Calu3 (cell line): ENCODE measurements around the gene ARPC5L. TPM values are rescaled to one million over a fixed set of nuclear protein-coding genes. Genes with fewer than 3 reads are reported as not detected.
A peak's percentile ranks its signal among the peaks of the same experiment; 100 is the strongest.

Experiments
- BruUV-seq: library from RNA; stranded (reverse); fragments of 400-500 nt; replicated peaks from 2 replicates; lab custom pipeline; 2021; lab: Mats Ljungman, UMichigan
- CTCF ChIA-PET: fragments of 300-600 bp; sonication (Branson Sonifier 250); formaldehyde crosslinking; loops from one replicate; lab custom pipeline; 2022; ENCODE audit warnings: antibody characterized with exemption; lab: Charles Lee
- DNase-seq: peaks from one replicate; pipeline ENCODE4 v3.0.0; 2022
- H3K27ac Mint-ChIP-seq: one replicate; pipeline ENCODE4 v1.8.0; 2022; ENCODE audit warnings: mixed read lengths; ENCODE audit not compliant: unreplicated experiment
- H3K27me3 Mint-ChIP-seq: one replicate; pipeline ENCODE4 v1.8.0; 2022; ENCODE audit warnings: mixed read lengths; ENCODE audit not compliant: unreplicated experiment
- H3K36me3 Mint-ChIP-seq: one replicate; pipeline ENCODE4 v1.8.0; 2022; ENCODE audit warnings: mild to moderate bottlenecking, moderate library complexity, mixed read lengths; ENCODE audit not compliant: insufficient read depth, unreplicated experiment
- H3K4me1 Mint-ChIP-seq: one replicate; pipeline ENCODE4 v1.8.0; 2022; ENCODE audit warnings: mild to moderate bottlenecking, low read depth, mixed read lengths; ENCODE audit not compliant: unreplicated experiment
- H3K4me3 Mint-ChIP-seq: one replicate; pipeline ENCODE4 v1.8.0; 2022; ENCODE audit warnings: mild to moderate bottlenecking, low read depth, moderate library complexity, mixed read lengths; ENCODE audit not compliant: unreplicated experiment
- H3K9me3 Mint-ChIP-seq: one replicate; pipeline ENCODE4 v1.8.0; 2022; ENCODE audit warnings: low read depth, mixed read lengths; ENCODE audit not compliant: unreplicated experiment
- CTCF ChIP-seq: fragments of 200-600 bp; IDR thresholded peaks from one replicate; pipeline ENCODE4 v1.8.0; 2022; ENCODE audit warnings: antibody characterized with exemption; ENCODE audit not compliant: unreplicated experiment
- intact Hi-C: fragments of 100-400 bp; cut with micrococcal nuclease; formaldehyde crosslinking; loops from one replicate; pipeline ENCODE4 v1.10.0; 2022; ENCODE audit not compliant: unreplicated experiment
- total RNA-seq: library from RNA; stranded (reverse); gene quantifications from 2 replicates; pipeline ENCODE4 v1.2.3, GENCODE V29; 2022

The ARPC5L gene
- total RNA-seq, 1 experiment from 2014 or later: 33.2 TPM

DNA sequence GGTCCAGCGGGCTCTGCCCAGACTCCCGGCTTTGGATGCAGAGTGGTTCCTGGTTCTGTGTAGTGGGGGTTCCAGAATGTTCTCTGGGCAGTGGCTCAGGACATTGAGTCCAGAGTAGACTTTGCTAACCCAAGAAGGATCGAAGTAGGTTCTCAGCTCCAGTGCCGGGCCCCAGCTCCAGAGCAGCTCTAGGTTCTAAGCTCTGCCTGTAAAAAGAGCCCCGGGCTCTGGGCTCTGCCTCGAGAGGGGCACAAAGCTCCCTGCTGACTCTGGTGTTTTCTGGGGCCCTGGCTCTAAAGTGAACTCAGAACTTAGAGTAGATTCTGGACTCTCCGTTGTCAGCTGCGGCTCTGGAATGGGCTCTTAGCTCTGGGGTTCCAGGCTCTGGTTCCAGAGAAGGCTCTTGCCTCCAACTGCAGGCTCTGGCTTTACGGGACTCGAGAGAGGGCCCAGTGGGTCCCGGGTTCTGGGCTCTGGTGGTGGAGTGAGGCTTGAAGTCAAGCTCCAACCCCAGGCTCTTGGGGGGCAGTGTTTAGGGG is 8.3 kb upstream of the ARPC5L start:
- intact Hi-C loops: loop anchor here (5.0 kb wide), 1 partner anchor 41 kb away; no protein-coding TSS in a partner anchor
- Mint-ChIP-seq H3K36me3 (peaks cover 42% of the 10 kb centered on the region), H3K9me3 (no peaks in the 10 kb centered on the region), H3K4me3 (peak overlapping the region; percentile 66), H3K4me1 (no peaks in the 10 kb centered on the region), H3K27ac (peak overlapping the region; percentile 27), H3K27me3 (no peaks in the 10 kb centered on the region)
- BruUV-seq: no TSS peak
- DNase-seq: no peak
- CTCF ChIA-PET: interaction anchor here (0.6 to 4.0 kb wide), 12 partner anchors 8 to 433 kb away, joined by 3 to 80 read pairs (median 4); partner anchors contain the start of genes ARPC5L, NR6A1 and RPL35
- no peak for TF ChIP-seq CTCF

DNA sequence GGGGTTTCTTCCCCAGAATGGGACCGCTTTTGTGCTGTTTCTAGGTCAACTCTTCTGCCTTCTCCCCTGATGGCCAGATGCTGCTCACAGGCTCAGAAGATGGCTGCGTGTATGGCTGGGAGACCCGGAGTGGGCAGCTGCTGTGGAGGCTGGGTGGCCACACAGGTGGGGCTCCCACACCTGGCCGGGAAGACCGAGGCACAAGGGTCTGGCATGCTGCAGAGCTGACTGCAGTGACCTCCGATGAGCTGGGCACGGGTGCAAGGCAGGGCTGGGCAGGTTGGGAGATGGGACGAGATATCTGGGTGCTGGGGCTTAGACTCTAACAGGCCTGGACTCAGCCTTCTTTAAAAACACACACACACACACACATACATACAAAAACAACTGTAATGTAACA is 7.8 kb upstream of the ARPC5L start:
- H3K4me3 Mint-ChIP-seq: no peak overlapping the region
- CTCF ChIA-PET: interaction anchor here (1.2 to 4.0 kb wide), 3 partner anchors 75 to 82 kb away, joined by 3 to 80 read pairs (median 11); partner anchors contain the start of gene NR6A1

GRCh38 chr9:124854822-124855221 is 7.1 kb upstream of the ARPC5L start:
- CTCF ChIA-PET: interaction anchor here (1.2 to 4.0 kb wide), 2 partner anchors 60 to 83 kb away, joined by 3 to 80 read pairs; partner anchors contain the start of gene NR6A1
- Mint-ChIP-seq H3K4me1 (peaks cover under 1% of the 10 kb centered on the region), H3K27ac (peak overlapping the region; percentile 50), H3K36me3 (peaks cover 48% of the 10 kb centered on the region), H3K4me3 (no peak overlapping the region), H3K9me3 (no peaks in the 10 kb centered on the region), H3K27me3 (no peaks in the 10 kb centered on the region)
- DNase-seq: no peak
- no TSS peak for BruUV-seq
- TF ChIP-seq CTCF: no peak
- intact Hi-C loops: loop anchor here (5.0 kb wide), 1 partner anchor 43 kb away; no protein-coding TSS in a partner anchor

More for the DNA sequence above, 7.8 kb upstream of the ARPC5L start:
- TF ChIP-seq CTCF: no peak
- no TSS peak for BruUV-seq
- no peak for DNase-seq
- Mint-ChIP-seq H3K27ac (no peak overlapping the region), H3K36me3 (peaks cover 42% of the 10 kb centered on the region), H3K4me1 (no peaks in the 10 kb centered on the region), H3K9me3 (no peaks in the 10 kb centered on the region), H3K27me3 (no peaks in the 10 kb centered on the region)
- intact Hi-C loops: loop anchor here (5.0 kb wide), 1 partner anchor 42 kb away; no protein-coding TSS in a partner anchor

- H3K9me3 Mint-ChIP-seq: no peaks in the 10 kb centered on the region
- DNase-seq: no peak
- no peaks in the 10 kb centered on the region for H3K27me3 Mint-ChIP-seq
- intact Hi-C loops: no loop called here
- peak overlapping the region; percentile 50 for H3K27ac Mint-ChIP-seq
- H3K36me3 Mint-ChIP-seq: peaks cover 55% of the 10 kb centered on the region
- no TSS peak for BruUV-seq
- CTCF ChIA-PET: interaction anchor here (0.8 to 1.4 kb wide), 4 partner anchors 61 to 83 kb away, joined by 3 to 4 read pairs (median 4); no protein-coding TSS in a partner anchor
- no peak overlapping the region for H3K4me3 Mint-ChIP-seq
- TF ChIP-seq CTCF: no peak
- peaks cover 8% of the 10 kb centered on the region for H3K4me1 Mint-ChIP-seq
These were observed 6.4 kb upstream of the ARPC5L start for GRCh38 chr9:124855566-124855943.
